Endothelial cell of umbilical vein (primary cell): Measurements from ENCODE around the gene CLDN9. TPM values are rescaled to one million over a fixed set of nuclear protein-coding genes. Genes with fewer than 3 reads are reported as not detected.

Source experiments
- BruUV-seq: library from RNA; stranded (reverse); fragments of 400-500 nt; replicated peaks from 2 replicates; lab custom pipeline; 2021; lab: Mats Ljungman, UMichigan
- CTCF ChIA-PET: fragments of 300-600, 350-600 bp; sonication (Branson Sonifier 250); formaldehyde crosslinking; loops from one replicate; lab custom pipeline; 2021; ENCODE audit warnings: antibody characterized with exemption, inconsistent platforms; lab: Charles Lee
- POLR2A ChIA-PET: fragments of 300-600, 350-600 bp; sonication (Branson Sonifier 250); formaldehyde crosslinking; loops from one replicate; lab custom pipeline; 2021; ENCODE audit warnings: antibody characterized with exemption, inconsistent platforms; lab: Charles Lee
- DNase-seq: peaks from one replicate; pipeline ENCODE4 v3.0.0-alpha.2; 2011; ENCODE audit warnings: low read depth, low spot score
- FAIRE-seq: peaks from 2 replicates; lab custom pipeline; 2011; peaks lifted over from hg19 to GRCh38; lab: Jason Lieb, UNC
- H2AFZ ChIP-seq: 2 replicates; pipeline ENCODE4 v1.6.0; 2012; ENCODE audit warnings: low read depth, low read length, control low read depth, inconsistent platforms
- H3K27ac ChIP-seq: 2 replicates; pipeline ENCODE4 v1.5.1; 2011; ENCODE audit warnings: low read depth, mild to moderate bottlenecking, control low read depth, low read length, moderate library complexity; ENCODE audit not compliant: insufficient read depth
- H3K27me3 ChIP-seq, 2 experiments: 2 replicates each; pipeline versions ENCODE4 v1.6.0 to v1.6.1; 2011; ENCODE audit warnings: low read length in 2 of 2, mixed read lengths in 1 of 2; ENCODE audit not compliant: control insufficient read depth in 2 of 2, insufficient read depth in 2 of 2
- H3K36me3 ChIP-seq, 2 experiments: 2 replicates in 1 of 2; 3 replicates in 1 of 2; pipeline ENCODE4 v1.5.1; 2011; ENCODE audit warnings: low read length in 2 of 2, mild to moderate bottlenecking in 1 of 2, moderate library complexity in 1 of 2; ENCODE audit not compliant: control insufficient read depth in 2 of 2, insufficient read depth in 2 of 2; ENCODE audit errors: extremely low read depth in 1 of 2
- H3K4me1 ChIP-seq: 3 replicates; pipeline ENCODE4 v1.5.1; 2011; ENCODE audit warnings: mild to moderate bottlenecking, low read length; ENCODE audit not compliant: control insufficient read depth, insufficient read depth; ENCODE audit errors: extremely low read depth
- H3K4me2 ChIP-seq: 2 replicates; pipeline ENCODE4 v1.6.1; 2011; ENCODE audit warnings: low read length, control low read depth, mixed read lengths; ENCODE audit not compliant: insufficient read depth
- H3K4me3 ChIP-seq, 3 experiments: fragments of 200-600 bp in 1 of 3; sonication (generic), shearing (Covaris generic) in 1 of 3; replicated peaks in 1 of 3; 2 replicates each; pipeline ENCODE4 v1.5.1; 2011 to 2016; ENCODE audit warnings: control low read depth in 3 of 3, low read length in 3 of 3, mild to moderate bottlenecking in 2 of 3, inconsistent platforms in 1 of 3, low read depth in 1 of 3, moderate library complexity in 1 of 3; ENCODE audit not compliant: insufficient read depth in 1 of 3
- H3K79me2 ChIP-seq: 2 replicates; pipeline ENCODE4 v1.6.0; 2012; ENCODE audit warnings: low read length, inconsistent platforms; ENCODE audit not compliant: control insufficient read depth, insufficient read depth
- H3K9ac ChIP-seq: replicated peaks from 2 replicates; pipeline ENCODE3; 2011; ENCODE audit warnings: low read length, control low read depth; ENCODE audit not compliant: insufficient read depth; ENCODE audit errors: extremely low read depth
- H3K9me1 ChIP-seq: replicated peaks from 3 replicates; pipeline ENCODE4 v1.6.0; 2011; ENCODE audit warnings: mild to moderate bottlenecking, low read length; ENCODE audit not compliant: control insufficient read depth, insufficient read depth; ENCODE audit errors: extremely low read depth
- H3K9me3 ChIP-seq: replicated peaks from 2 replicates; pipeline ENCODE4 v1.5.1; 2012; ENCODE audit warnings: low read length, inconsistent platforms; ENCODE audit not compliant: control insufficient read depth, insufficient read depth
- H4K20me1 ChIP-seq: replicated peaks from 2 replicates; pipeline ENCODE3; 2011; ENCODE audit warnings: mild to moderate bottlenecking, low read length; ENCODE audit not compliant: control insufficient read depth, insufficient read depth; ENCODE audit errors: extremely low read depth
- JUN ChIP-seq: IDR thresholded peaks from 2 replicates; pipeline ENCODE4 v1.6.1; 2011; ENCODE audit warnings: borderline replicate concordance, low read depth; ENCODE audit not compliant: insufficient read length, insufficient read depth
- POLR2A ChIP-seq: IDR thresholded peaks from 2 replicates; pipeline ENCODE4 v1.6.1; 2012; ENCODE audit warnings: low read depth, mild to moderate bottlenecking, control low read depth, low read length
- POLR2AphosphoS5 ChIP-seq: IDR thresholded peaks from 2 replicates; pipeline ENCODE4 v1.6.1; 2012; ENCODE audit warnings: low read depth, mild to moderate bottlenecking, control low read depth, low read length, moderate library complexity; ENCODE audit not compliant: insufficient read depth
- dilution Hi-C: fragments of 300-500 bp; cut with MboI; formaldehyde crosslinking; loops from one replicate; pipeline ENCODE4 v1.15.0; 2019; ENCODE audit warnings: low sequenced_read_pairs; ENCODE audit not compliant: extremely low pct_ligation_motif_present
- intact Hi-C: fragments of 100-400 bp; cut with micrococcal nuclease; formaldehyde crosslinking; loops from one replicate; pipeline ENCODE4 v1.10.0; 2022
- polyA plus RNA-seq, 4 experiments: library from polyadenylated mRNA; depleted of rRNA in 3 of 4; stranded (reverse) in 3 of 4; unstranded in 1 of 4; fragments of >200 nt; gene quantifications; 2 replicates each; pipeline versions ENCODE4 v1.2.1 to v1.2.3, GENCODE V29; 2011 to 2012; ENCODE audit warnings: missing spikeins in 1 of 4
- total RNA-seq: library from RNA; stranded (reverse); gene quantifications from 2 replicates; pipeline ENCODE4 v1.2.3, GENCODE V29; 2021
- TF ChIP-seq, protein P1 (sequence below): IDR thresholded peaks from 2 replicates; pipeline ENCODE4 v1.6.1; 2011; ENCODE audit not compliant: insufficient read depth, insufficient read length

Gene CLDN9
- total and polyA plus RNA-seq, 2 donors (not counting 3 experiments of a cell fraction or from before 2014, with no cell fraction given) = 0.06 TPM; not detected in 1

DNA sequence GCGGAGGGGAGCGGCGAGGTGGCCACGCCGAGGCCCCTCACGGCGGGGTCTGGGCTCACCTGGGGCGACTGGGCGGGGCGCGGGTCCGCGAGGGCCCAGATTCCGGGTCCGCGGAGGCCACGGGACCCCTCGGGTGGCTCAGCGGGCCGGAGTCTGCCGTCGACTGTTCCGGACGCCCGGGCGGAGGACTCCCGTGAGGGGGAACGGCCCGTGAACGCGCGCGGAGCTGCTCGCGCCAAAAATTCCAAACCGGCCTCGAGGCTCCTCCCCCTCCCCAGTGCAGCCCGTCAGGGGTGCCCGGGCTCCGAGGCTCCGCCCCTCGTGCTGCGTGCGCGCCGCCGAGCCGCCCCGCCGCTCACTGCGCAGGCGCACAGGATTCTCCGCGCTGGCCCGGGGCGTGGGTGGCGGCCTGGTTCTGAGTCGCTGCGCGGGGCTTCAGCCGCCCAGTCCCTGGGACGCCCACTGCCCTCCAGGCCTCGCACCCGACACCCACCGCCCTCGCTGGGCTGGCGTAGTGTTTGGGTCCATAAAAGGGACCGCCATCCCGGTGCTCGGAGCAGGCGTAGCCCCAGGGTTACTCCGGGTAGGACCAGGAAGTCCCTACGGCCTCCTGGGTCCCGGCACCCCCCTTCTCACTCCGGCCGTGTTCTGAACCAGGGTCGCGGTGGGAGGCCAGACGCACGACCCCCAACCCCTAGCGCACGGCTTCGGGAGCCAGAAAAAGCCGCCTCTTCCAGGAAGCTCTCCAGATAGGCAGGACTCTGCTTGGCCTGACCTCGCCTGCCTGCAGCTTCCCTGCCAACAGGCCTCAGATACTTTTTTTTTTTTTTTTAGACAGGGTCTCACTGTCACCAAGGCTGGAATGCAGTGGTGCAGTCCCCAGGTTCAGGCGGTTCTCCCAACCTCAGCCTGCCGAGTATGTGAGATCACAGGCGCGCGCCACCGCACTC, 32.2 kb upstream of the CLDN9 start, which contains the start of gene PKMYT1:
PKMYT1 (minus strand) TSS at position 220 of the 950 bp plus-strand sequence. CDS start 789 bp downstream, outside the sequence.
- Histone ChIP-seq H3K4me3 (peak within 1 kb of the TSS; percentile 53 to 74 (median 55)), H3K9me1 (no peaks in the 10 kb centered on the region), H4K20me1 (no peaks in the 10 kb centered on the region), H2AFZ (peak within 1 kb of the TSS; percentile 97), H3K27me3 (no peaks in the 10 kb centered on the region), H3K9ac (peak within 1 kb of the TSS; percentile 79), H3K4me1 (peaks cover 10% of the 10 kb centered on the region), H3K4me2 (peak within 1 kb of the TSS; percentile 68), H3K79me2 (peaks cover 5% of the 10 kb centered on the region), H3K9me3 (no peaks in the 10 kb centered on the region), H3K27ac (peak within 1 kb of the TSS; percentile 49), H3K36me3 (no peaks in the 10 kb centered on the region)
- ChIA-PET CTCF (interaction anchor here (1.6 to 2.8 kb wide), 3 partner anchors 10 to 53 kb away, joined by 4 to 10 read pairs (median 8); no protein-coding TSS in a partner anchor), POLR2A (interaction anchor here (0.6 to 1.5 kb wide), 3 partner anchors 9 to 67 kb away, joined by 3 read pairs; no protein-coding TSS in a partner anchor)
- TF ChIP-seq, protein P1, sequence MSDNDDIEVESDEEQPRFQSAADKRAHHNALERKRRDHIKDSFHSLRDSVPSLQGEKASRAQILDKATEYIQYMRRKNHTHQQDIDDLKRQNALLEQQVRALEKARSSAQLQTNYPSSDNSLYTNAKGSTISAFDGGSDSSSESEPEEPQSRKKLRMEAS = peak; percentile 24
- no peak for TF ChIP-seq JUN
- peak; percentile 96 for TF ChIP-seq POLR2AphosphoS5
- TF ChIP-seq POLR2A = peak; percentile 97
- peak; percentile 90 for DNase-seq
- BruUV-seq = TSS peak; percentile 94
- dilution Hi-C loops (no loop called here), intact Hi-C loops (loop anchor here (1.0 kb wide), 1 partner anchor 11 kb away; the partner anchor contains the start of gene PAQR4)
- peak; percentile 88 for FAIRE-seq
